Lung (tissue), 12 donors: ENCODE measurements around the gene PRDM12. TPM values are rescaled to one million over a fixed set of nuclear protein-coding genes. Genes with fewer than 3 reads are reported as not detected.

ENCODE experiments used
- ATAC-seq: fragments of 200-7000 bp; cut with Tn5 transposase; one replicate; pipeline ENCODE4 v1.9.1; 2020; ENCODE audit warnings: moderate number of reproducible peaks; ENCODE audit not compliant: insufficient read depth, low FRiP score
- DNase-seq, 3 donors: peaks; one replicate each; pipeline ENCODE4 v3.0.0-alpha.2; 2013 to 2017
- H3K27ac ChIP-seq, 2 donors: one replicate each; pipeline ENCODE4 v1.5.1; 2013; ENCODE audit warnings: mild to moderate bottlenecking in 2 of 2, moderate library complexity in 2 of 2, control low read depth in 1 of 2, inconsistent platforms in 1 of 2, low read depth in 1 of 2, low read length in 1 of 2
- H3K27me3 ChIP-seq, 3 donors: one replicate each; pipeline ENCODE4 v1.5.1; 2013; ENCODE audit warnings: low read length in 2 of 3; ENCODE audit not compliant: control insufficient read depth in 3 of 3, insufficient read depth in 3 of 3
- H3K36me3 ChIP-seq, 4 donors: one replicate each; pipeline ENCODE4 v1.5.1; 2013; ENCODE audit warnings: low read length in 4 of 4, mild to moderate bottlenecking in 1 of 4, moderate library complexity in 1 of 4; ENCODE audit not compliant: control insufficient read depth in 4 of 4, insufficient read depth in 4 of 4
- H3K4me1 ChIP-seq, 5 donors: one replicate each; pipeline ENCODE4 v1.5.1; 2013; ENCODE audit warnings: low read length in 5 of 5, mild to moderate bottlenecking in 2 of 5, moderate library complexity in 1 of 5; ENCODE audit not compliant: control insufficient read depth in 5 of 5, insufficient read depth in 5 of 5
- H3K4me3 ChIP-seq: one replicate; pipeline ENCODE4 v1.5.1; 2013; ENCODE audit warnings: mild to moderate bottlenecking, control low read depth, moderate library complexity
- H3K9ac ChIP-seq, 2 donors: one replicate each; pipeline ENCODE4 v1.5.1; 2013; ENCODE audit warnings: low read length in 2 of 2, control low read depth in 1 of 2; ENCODE audit not compliant: insufficient read depth in 1 of 2
- H3K9me3 ChIP-seq, 4 donors: one replicate each; pipeline ENCODE4 v1.5.1; 2013; ENCODE audit warnings: low read length in 3 of 4, mild to moderate bottlenecking in 1 of 4, moderate library complexity in 1 of 4; ENCODE audit not compliant: control insufficient read depth in 4 of 4, insufficient read depth in 3 of 4
- WGBS, 2 donors: extraction: QIAGEN DNeasy Blood & Tissue Kit; methylation state at CpG; one replicate each; pipeline ENCODE4 v1.1.7; 2013; 5-methylcytosine and 5-hydroxymethylcytosine counted together
- polyA plus RNA-seq, 2 donors: library from polyadenylated mRNA; stranded (reverse); fragments of 200-250 nt; gene quantifications; one replicate each; pipeline ENCODE4 v1.2.1, GENCODE V29; 2013
- total RNA-seq, 2 donors: library from RNA; depleted of rRNA in 1 of 2; stranded (reverse); fragments of >200 nt in 1 of 2; gene quantifications; one replicate each; pipeline ENCODE4 v1.2.1, GENCODE V29; 2014 to 2021
- TF ChIP-seq, protein P1 (sequence below): IDR thresholded peaks from 2 replicates; pipeline ENCODE4 v1.5.1; 2012; ENCODE audit warnings: mild to moderate bottlenecking; ENCODE audit errors: control extremely low read depth, extremely low read depth
- donor health status: control.
- donor health status: control.
- donor health status: Bipolar disorder and iron deficiency.
- donor health status: healthy.
- donor health status: DM: yes; HTN: yes; CAD: no.

PRDM12 gene
- total and polyA plus RNA-seq, 4 donors: 0.05 to 0.09 TPM; not detected in 2

GRCh38 chr9:130665431-130666392 is 1.3 kb downstream of the PRDM12 start:
- peaks cover 0 to 77% (median 65%) of the 10 kb centered on the region in 3 donors for H3K27me3 ChIP-seq
- TF ChIP-seq, protein P1, sequence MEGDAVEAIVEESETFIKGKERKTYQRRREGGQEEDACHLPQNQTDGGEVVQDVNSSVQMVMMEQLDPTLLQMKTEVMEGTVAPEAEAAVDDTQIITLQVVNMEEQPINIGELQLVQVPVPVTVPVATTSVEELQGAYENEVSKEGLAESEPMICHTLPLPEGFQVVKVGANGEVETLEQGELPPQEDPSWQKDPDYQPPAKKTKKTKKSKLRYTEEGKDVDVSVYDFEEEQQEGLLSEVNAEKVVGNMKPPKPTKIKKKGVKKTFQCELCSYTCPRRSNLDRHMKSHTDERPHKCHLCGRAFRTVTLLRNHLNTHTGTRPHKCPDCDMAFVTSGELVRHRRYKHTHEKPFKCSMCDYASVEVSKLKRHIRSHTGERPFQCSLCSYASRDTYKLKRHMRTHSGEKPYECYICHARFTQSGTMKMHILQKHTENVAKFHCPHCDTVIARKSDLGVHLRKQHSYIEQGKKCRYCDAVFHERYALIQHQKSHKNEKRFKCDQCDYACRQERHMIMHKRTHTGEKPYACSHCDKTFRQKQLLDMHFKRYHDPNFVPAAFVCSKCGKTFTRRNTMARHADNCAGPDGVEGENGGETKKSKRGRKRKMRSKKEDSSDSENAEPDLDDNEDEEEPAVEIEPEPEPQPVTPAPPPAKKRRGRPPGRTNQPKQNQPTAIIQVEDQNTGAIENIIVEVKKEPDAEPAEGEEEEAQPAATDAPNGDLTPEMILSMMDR: no peak
- H3K4me3 ChIP-seq: no peak overlapping the region
- peaks cover 0 to 25% (median 4%) of the 10 kb centered on the region in 5 donors for H3K4me1 ChIP-seq
- no peaks in the 10 kb centered on the region for H3K36me3 ChIP-seq
- DNase-seq (no peak), ATAC-seq (no peak)
- peaks cover 0 to 7% (median 0%) of the 10 kb centered on the region in 4 donors for H3K9me3 ChIP-seq
- no peak overlapping the region for H3K27ac ChIP-seq
- no peak overlapping the region for H3K9ac ChIP-seq
- WGBS, 2 donors: 4 to 6% methylated on average over 60 to 61 of the region's 61 CpGs

GRCh38 chr9:130666393-130667119 is 2.2 kb downstream of the PRDM12 start:
- peaks cover 0 to 19% (median 4%) of the 10 kb centered on the region in 5 donors for H3K4me1 ChIP-seq
- ATAC-seq (no peak), DNase-seq (no peak)
- no peak overlapping the region for H3K27ac ChIP-seq
- TF ChIP-seq, protein P1: no peak
- WGBS, 2 donors: 6 to 7% methylated on average over 57 to 60 of the region's 60 CpGs
- peaks cover 0 to 71% (median 61%) of the 10 kb centered on the region in 3 donors for H3K27me3 ChIP-seq
- H3K4me3 ChIP-seq: no peak overlapping the region
- peaks cover 0 to 7% (median 0%) of the 10 kb centered on the region in 4 donors for H3K9me3 ChIP-seq
- H3K9ac ChIP-seq: no peak overlapping the region
- H3K36me3 ChIP-seq: no peaks in the 10 kb centered on the region

GRCh38 chr9:130667120-130667435 is 2.7 kb downstream of the PRDM12 start:
- ATAC-seq: no peak
- TF ChIP-seq, protein P1: no peak
- no peak overlapping the region for H3K9ac ChIP-seq
- H3K36me3 ChIP-seq: no peaks in the 10 kb centered on the region
- peaks cover 0 to 66% (median 56%) of the 10 kb centered on the region in 3 donors for H3K27me3 ChIP-seq
- no peak for DNase-seq
- no peak overlapping the region for H3K4me3 ChIP-seq
- WGBS, 2 donors: 48 to 56% methylated on average over 4 of the region's 4 CpGs
- H3K4me1 ChIP-seq: peaks cover 0 to 19% (median 4%) of the 10 kb centered on the region in 5 donors
- H3K9me3 ChIP-seq: peaks cover 0 to 7% (median 0%) of the 10 kb centered on the region in 4 donors
- H3K27ac ChIP-seq: no peak overlapping the region
